ENCODE data around the gene ZNF587. TPM values are rescaled to one million over a fixed set of nuclear protein-coding genes. Genes with fewer than 3 reads are reported as not detected.
A peak's percentile ranks its signal among the peaks of the same experiment; 100 is the strongest.

The ZNF587 gene
- total and polyA plus RNA-seq, 10 of the 15 experiments (the other 5 are each of a cell fraction or from before 2014, with no cell fraction given) = 1.9 to 27.8 (median 13.5) TPM

DNA sequence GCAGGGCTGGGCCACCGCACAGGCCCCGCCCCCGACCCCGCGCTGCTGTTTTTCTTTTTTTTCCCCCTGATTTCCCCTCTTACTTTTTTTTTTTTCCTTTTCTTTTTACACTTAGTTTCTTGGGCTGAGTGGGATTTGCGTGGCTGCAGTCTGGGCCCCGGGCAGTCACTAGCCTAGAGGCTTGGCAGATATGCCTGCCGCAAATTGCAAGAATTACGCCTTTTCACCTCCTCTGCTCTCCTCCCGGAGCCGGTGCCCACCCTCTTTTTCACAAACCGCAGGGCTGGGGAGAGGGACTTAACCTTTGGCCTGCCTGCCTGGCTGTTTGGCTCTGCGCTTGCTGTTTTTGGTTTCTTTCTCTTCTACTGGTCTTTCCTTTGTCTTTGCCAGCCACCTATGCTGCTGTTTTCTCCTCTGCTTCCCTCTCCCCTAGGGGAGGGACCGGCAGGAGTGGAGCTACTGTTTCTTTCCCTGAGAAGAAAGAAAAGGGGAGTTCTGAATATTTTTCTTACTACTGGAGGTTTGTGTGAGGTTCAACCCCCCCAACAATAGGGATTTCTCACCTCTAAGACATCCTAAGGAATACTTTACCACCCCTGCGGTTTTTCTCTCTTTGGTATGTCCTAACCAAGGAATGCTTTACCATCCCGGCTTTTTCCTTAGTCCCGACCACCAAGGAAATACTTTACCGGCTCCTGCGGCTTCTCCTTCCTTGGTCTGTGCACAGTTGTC, 45.9 kb upstream of the ZNF587 start:
- DNase-seq (ENCODE audit: low read depth, low spot score) = no peak
- Histone ChIP-seq H3K36me3 (ENCODE audit: control insufficient read depth in 2 of 2, insufficient read depth in 2 of 2, low read length in 1 of 2) (peaks cover 2 to 7% of the 10 kb centered on the region in 2 experiments; a peak in 3 of 4 replicates), H4K20me1 (ENCODE audit: control insufficient read depth, insufficient read depth) (no peaks in the 10 kb centered on the region), H3K27me3 (replicated peaks in 1 of 2; ENCODE audit: control insufficient read depth in 2 of 2, insufficient read depth in 2 of 2, low read length in 1 of 2) (no peaks in the 10 kb centered on the region), H3K4me2 (ENCODE audit: control insufficient read depth, insufficient read depth) (peak overlapping the region; percentile 89), H3K79me2 (ENCODE audit: control insufficient read depth, insufficient read depth, low read length) (no peaks in the 10 kb centered on the region; the same call in 1 of the 2 replicates), H3K27ac (ENCODE audit: control insufficient read depth, insufficient read depth) (peak overlapping the region; percentile 68), H3K4me1 (ENCODE audit: control insufficient read depth, insufficient read depth, low read length) (peaks cover 5% of the 10 kb centered on the region), H2AFZ (ENCODE audit: control insufficient read depth, low read depth, low read length) (peak overlapping the region; percentile 26; the same call in 1 of the 2 replicates), H3K9me3 (replicated peaks; ENCODE audit: control insufficient read depth, insufficient read depth, low read length) (no peaks in the 10 kb centered on the region; the same call in 2 of the 3 replicates), H3K4me3 (peak overlapping the region; percentile 65), H3K9ac (ENCODE audit: control insufficient read depth, insufficient read depth, low read length) (peak overlapping the region; percentile 67)
- WGBS (ENCODE audit: insufficient coverage, insufficient replicate concordance, low lambda C conversion rate, missing lambda C conversion rate) = 84% methylated on average over 15 of the region's 19 CpGs
- TF ChIP-seq RUNX3 (IDR thresholded peaks at IDR 0.05; ENCODE audit: low read length) = peak; percentile 56; the same call in 1 of the 2 replicates
- TF ChIP-seq ZNF24 (IDR thresholded peaks at IDR 0.05) = no peak
- TF ChIP-seq NR2F1 (conservative IDR thresholded peaks at IDR 0.05) = peak; percentile 72
- TF ChIP-seq IKZF1 (conservative IDR thresholded peaks at IDR 0.05) = 0 out of 2 replicates have a peak, but pooled peaks have one; percentile 32
- TF ChIP-seq, protein P1, sequence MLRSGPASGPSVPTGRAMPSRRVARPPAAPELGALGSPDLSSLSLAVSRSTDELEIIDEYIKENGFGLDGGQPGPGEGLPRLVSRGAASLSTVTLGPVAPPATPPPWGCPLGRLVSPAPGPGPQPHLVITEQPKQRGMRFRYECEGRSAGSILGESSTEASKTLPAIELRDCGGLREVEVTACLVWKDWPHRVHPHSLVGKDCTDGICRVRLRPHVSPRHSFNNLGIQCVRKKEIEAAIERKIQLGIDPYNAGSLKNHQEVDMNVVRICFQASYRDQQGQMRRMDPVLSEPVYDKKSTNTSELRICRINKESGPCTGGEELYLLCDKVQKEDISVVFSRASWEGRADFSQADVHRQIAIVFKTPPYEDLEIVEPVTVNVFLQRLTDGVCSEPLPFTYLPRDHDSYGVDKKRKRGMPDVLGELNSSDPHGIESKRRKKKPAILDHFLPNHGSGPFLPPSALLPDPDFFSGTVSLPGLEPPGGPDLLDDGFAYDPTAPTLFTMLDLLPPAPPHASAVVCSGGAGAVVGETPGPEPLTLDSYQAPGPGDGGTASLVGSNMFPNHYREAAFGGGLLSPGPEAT (IDR thresholded peaks at IDR 0.05; ENCODE audit: low read depth) = 0 out of 2 replicates have a peak, but pooled peaks have one; percentile 24
- no peak for TF ChIP-seq NR2C2 (IDR thresholded peaks at IDR 0.05; ENCODE audit: borderline replicate concordance, control insufficient read depth, insufficient read length, low read depth)
- TF ChIP-seq SRF (IDR thresholded peaks at IDR 0.05; ENCODE audit: low read depth in 2 of 2, low read length in 2 of 2) = no peak
- no peak for TF ChIP-seq SMC3 (IDR thresholded peaks at IDR 0.05; ENCODE audit: borderline replicate concordance, low read length)
- TF ChIP-seq ZNF207 (IDR thresholded peaks at IDR 0.05; ENCODE audit: borderline replicate concordance) = no peak
- TF ChIP-seq CREM (IDR thresholded peaks at IDR 0.05; ENCODE audit: low read depth) = no peak
- TF ChIP-seq KDM1A (IDR thresholded peaks at IDR 0.05; ENCODE audit: borderline replicate concordance) = no peak
- no peak for TF ChIP-seq PAX8 (IDR thresholded peaks at IDR 0.05)
- TF ChIP-seq NR2C1 (IDR thresholded peaks at IDR 0.05) = peak; percentile 16; the same call in 1 of the 2 replicates
- 0 out of 2 replicates have a peak, but pooled peaks have one; percentile 32 for TF ChIP-seq ZNF384 (IDR thresholded peaks at IDR 0.05; ENCODE audit: borderline replicate concordance, low read depth, low read length)
- no peak for TF ChIP-seq IRF4 (IDR thresholded peaks at IDR 0.05; ENCODE audit: low read depth, low read length)
- CTCF ChIA-PET = interaction anchor here (0.7 to 1.2 kb wide), 2 partner anchors 10 to 51 kb away, joined by 3 read pairs; no protein-coding TSS in a partner anchor
- intact Hi-C loops (cut with micrococcal nuclease; ENCODE audit: unreplicated experiment) (no loop called here), in situ Hi-C loops (cut with MboI) (loop anchor here (25.0 kb wide), 1 partner anchor 1666 kb away; the partner anchor contains the start of gene ZNF444)
- TSS peak; percentile 2 for BruUV-seq (replicated peaks)
- RAD21 ChIA-PET (ENCODE audit: unreplicated experiment) = interaction anchor here (1.0 kb wide), 1 partner anchor 15 kb away, joined by 5 read pairs; no protein-coding TSS in a partner anchor
- POLR2A ChIA-PET = interaction anchor here (1.4 kb wide), 1 partner anchor 10 kb away, joined by 4 read pairs; no protein-coding TSS in a partner anchor
- no peak for FAIRE-seq
- SMC1A ChIA-PET (ENCODE audit: uncharacterized antibody, unreplicated experiment) = no interaction called here
- peak; percentile 54 for ATAC-seq

Measured in GM12878 (cell line).